Keratinocyte (primary cell): Measurements from ENCODE around the gene ITGB8. TPM values are rescaled to one million over a fixed set of nuclear protein-coding genes. Genes with fewer than 3 reads are reported as not detected.

Experiments used
- DNase-seq: peaks from one replicate; pipeline ENCODE4 v3.0.0-alpha.2; 2011; ENCODE audit warnings: low read depth, missing footprints, low spot score
- FAIRE-seq: peaks from 2 replicates; lab custom pipeline; 2011; peaks lifted over from hg19 to GRCh38; lab: Jason Lieb, UNC
- H2AFZ ChIP-seq: 2 replicates; pipeline ENCODE4 v1.6.0; 2012; ENCODE audit warnings: low read length, control low read depth, inconsistent platforms; ENCODE audit not compliant: control insufficient read depth
- H3K27ac ChIP-seq: 2 replicates; pipeline ENCODE4 v1.5.1; 2011; ENCODE audit warnings: low read length; ENCODE audit not compliant: control insufficient read depth, insufficient read depth
- H3K27me3 ChIP-seq: 3 replicates; pipeline ENCODE4 v1.6.0; 2011; ENCODE audit warnings: low read length; ENCODE audit not compliant: control insufficient read depth, insufficient read depth; ENCODE audit errors: extremely low read depth
- H3K36me3 ChIP-seq, 2 experiments: 2 replicates in 1 of 2; 3 replicates in 1 of 2; pipeline ENCODE4 v1.5.1; 2011; ENCODE audit warnings: low read length in 2 of 2, mild to moderate bottlenecking in 1 of 2; ENCODE audit not compliant: control insufficient read depth in 2 of 2, insufficient read depth in 2 of 2; ENCODE audit errors: extremely low read depth in 1 of 2
- H3K4me1 ChIP-seq: 3 replicates; pipeline ENCODE4 v1.5.1; 2011; ENCODE audit warnings: low read length; ENCODE audit not compliant: control insufficient read depth, insufficient read depth; ENCODE audit errors: extremely low read depth
- H3K4me2 ChIP-seq: 3 replicates; pipeline ENCODE4 v1.6.0; 2011; ENCODE audit warnings: low read depth, low read length; ENCODE audit not compliant: control insufficient read depth, insufficient read depth; ENCODE audit errors: extremely low read depth
- H3K4me3 ChIP-seq, 3 experiments: fragments of 200-600 bp in 1 of 3; sonication (generic) in 1 of 3; 2 replicates in 2 of 3; 3 replicates in 1 of 3; pipeline ENCODE4 v1.5.1; 2011 to 2016; ENCODE audit warnings: low read length in 3 of 3, mild to moderate bottlenecking in 3 of 3, control low read depth in 2 of 3, inconsistent platforms in 1 of 3, low read depth in 1 of 3, mixed read lengths in 1 of 3, mixed run types in 1 of 3, moderate library complexity in 1 of 3; ENCODE audit not compliant: control insufficient read depth in 2 of 3, insufficient read depth in 2 of 3; ENCODE audit errors: extremely low read depth in 1 of 3
- H3K79me2 ChIP-seq: 2 replicates; pipeline ENCODE4 v1.6.0; 2012; ENCODE audit warnings: low read length; ENCODE audit not compliant: control insufficient read depth, insufficient read depth
- H3K9ac ChIP-seq: 3 replicates; pipeline ENCODE4 v1.6.0; 2011; ENCODE audit warnings: low read length; ENCODE audit not compliant: control insufficient read depth, insufficient read depth; ENCODE audit errors: extremely low read depth
- H3K9me1 ChIP-seq: 3 replicates; pipeline ENCODE4 v1.6.0; 2011; ENCODE audit warnings: low read length; ENCODE audit not compliant: control insufficient read depth, insufficient read depth; ENCODE audit errors: extremely low read depth
- H3K9me3 ChIP-seq: 2 replicates; pipeline ENCODE4 v1.5.1; 2012; ENCODE audit warnings: low read depth, low read length; ENCODE audit not compliant: control insufficient read depth
- H4K20me1 ChIP-seq: 3 replicates; pipeline ENCODE4 v1.6.0; 2011; ENCODE audit warnings: low read length; ENCODE audit not compliant: control insufficient read depth, insufficient read depth; ENCODE audit errors: extremely low read depth
- CTCF ChIP-seq, 3 experiments: IDR thresholded peaks in 1 of 3; conservative IDR thresholded peaks in 1 of 3; optimal IDR thresholded peaks in 1 of 3; 2 replicates in 2 of 3; 3 replicates in 1 of 3; pipeline versions ENCODE3 to v1.5.1; 2011; ENCODE audit warnings: low read length in 3 of 3, mild to moderate bottlenecking in 3 of 3, moderate library complexity in 2 of 3, control low read depth in 1 of 3, inconsistent platforms in 1 of 3; ENCODE audit not compliant: insufficient read depth in 2 of 3; ENCODE audit errors: extremely low read depth in 1 of 3
- EZH2 ChIP-seq: IDR thresholded peaks from one replicate; pipeline ENCODE4 v1.6.1; 2012; ENCODE audit warnings: inconsistent platforms, mild to moderate bottlenecking, low read length, moderate library complexity
- dilution Hi-C: fragments of 300-500 bp; cut with MboI; formaldehyde crosslinking; loops from one replicate; pipeline ENCODE4 v1.7.0; 2020; ENCODE audit warnings: low sequenced_read_pairs; ENCODE audit not compliant: extremely low pct_ligation_motif_present
- polyA plus RNA-seq, 5 experiments: library from polyadenylated mRNA; depleted of rRNA in 3 of 5; stranded (reverse) in 3 of 5; stranded (forward) in 1 of 5; unstranded in 1 of 5; fragments of >200 nt; gene quantifications; 1 replicate in 1 of 5; 2 replicates in 3 of 5; 3 replicates in 1 of 5; pipeline versions ENCODE4 v1.2.1 to v1.2.3, GENCODE V29; 2011 to 2012; ENCODE audit warnings: missing spikeins in 2 of 5, low read depth in 1 of 5, low replicate concordance in 1 of 5

ITGB8 gene
- polyA plus RNA-seq, 1 donor (not counting 4 experiments of a cell fraction or from before 2014, with no cell fraction given): 10.9 TPM

GRCh38 chr7:20350996-20351692 lies 20.4 kb downstream of the ITGB8 start:
- peak overlapping the region; percentile 74 for H3K9ac ChIP-seq
- DNase-seq (no peak), FAIRE-seq (no peak)
- peak overlapping the region; percentile 72 for H3K4me2 ChIP-seq
- TF ChIP-seq CTCF (optimal IDR thresholded peaks at IDR 0.05 in 1 of 3, IDR thresholded peaks at IDR 0.05 in 1 of 3, conservative IDR thresholded peaks at IDR 0.05 in 1 of 3; ENCODE audit: extremely low read depth in 1 of 3, insufficient read depth in 2 of 3, low read length in 3 of 3) (no peak), EZH2 (no peak)
- dilution Hi-C loops: no loop called here
- H2AFZ ChIP-seq: no peak overlapping the region
- H3K36me3 ChIP-seq: no peaks in the 10 kb centered on the region
- peaks cover 11% of the 10 kb centered on the region for H3K79me2 ChIP-seq
- H4K20me1 ChIP-seq: no peaks in the 10 kb centered on the region
- no peaks in the 10 kb centered on the region for H3K9me1 ChIP-seq
- H3K27me3 ChIP-seq: no peaks in the 10 kb centered on the region
- H3K9me3 ChIP-seq: no peaks in the 10 kb centered on the region
- peak overlapping the region in 1 of 3 experiments; percentile 26 for H3K4me3 ChIP-seq
- peaks cover 50% of the 10 kb centered on the region for H3K4me1 ChIP-seq
- peak overlapping the region; percentile 97 for H3K27ac ChIP-seq

GRCh38 chr7:20351901-20352300 lies 21.2 kb downstream of the ITGB8 start:
- H3K4me3 ChIP-seq: peak overlapping the region in 2 of 3 experiments; percentile 23 to 26
- peak overlapping the region; percentile 74 for H3K9ac ChIP-seq
- peaks cover 49% of the 10 kb centered on the region for H3K4me1 ChIP-seq
- no peak for DNase-seq
- H3K9me1 ChIP-seq: no peaks in the 10 kb centered on the region
- no peaks in the 10 kb centered on the region for H3K27me3 ChIP-seq
- H3K36me3 ChIP-seq: no peaks in the 10 kb centered on the region
- peak overlapping the region; percentile 72 for H3K4me2 ChIP-seq
- H4K20me1 ChIP-seq: no peaks in the 10 kb centered on the region
- H3K27ac ChIP-seq: peak overlapping the region; percentile 97
- peaks cover 8% of the 10 kb centered on the region for H3K79me2 ChIP-seq
- peak; percentile 88 for FAIRE-seq
- dilution Hi-C loops: no loop called here
- no peak overlapping the region for H2AFZ ChIP-seq
- TF ChIP-seq CTCF (optimal IDR thresholded peaks at IDR 0.05 in 1 of 3, IDR thresholded peaks at IDR 0.05 in 1 of 3, conservative IDR thresholded peaks at IDR 0.05 in 1 of 3; ENCODE audit: extremely low read depth in 1 of 3, insufficient read depth in 2 of 3, low read length in 3 of 3): no peak
- no peak for TF ChIP-seq EZH2
- H3K9me3 ChIP-seq: no peaks in the 10 kb centered on the region
